GM21529 (cell line): Measurements from ENCODE around the gene QSOX2.

ENCODE experiments used
- ATAC-seq: cut with Tn5 transposase; IDR thresholded peaks from one replicate; pipeline ENCODE4 v1.9.1; 2021; ENCODE audit not compliant: unreplicated experiment

The QSOX2 gene

DNA sequence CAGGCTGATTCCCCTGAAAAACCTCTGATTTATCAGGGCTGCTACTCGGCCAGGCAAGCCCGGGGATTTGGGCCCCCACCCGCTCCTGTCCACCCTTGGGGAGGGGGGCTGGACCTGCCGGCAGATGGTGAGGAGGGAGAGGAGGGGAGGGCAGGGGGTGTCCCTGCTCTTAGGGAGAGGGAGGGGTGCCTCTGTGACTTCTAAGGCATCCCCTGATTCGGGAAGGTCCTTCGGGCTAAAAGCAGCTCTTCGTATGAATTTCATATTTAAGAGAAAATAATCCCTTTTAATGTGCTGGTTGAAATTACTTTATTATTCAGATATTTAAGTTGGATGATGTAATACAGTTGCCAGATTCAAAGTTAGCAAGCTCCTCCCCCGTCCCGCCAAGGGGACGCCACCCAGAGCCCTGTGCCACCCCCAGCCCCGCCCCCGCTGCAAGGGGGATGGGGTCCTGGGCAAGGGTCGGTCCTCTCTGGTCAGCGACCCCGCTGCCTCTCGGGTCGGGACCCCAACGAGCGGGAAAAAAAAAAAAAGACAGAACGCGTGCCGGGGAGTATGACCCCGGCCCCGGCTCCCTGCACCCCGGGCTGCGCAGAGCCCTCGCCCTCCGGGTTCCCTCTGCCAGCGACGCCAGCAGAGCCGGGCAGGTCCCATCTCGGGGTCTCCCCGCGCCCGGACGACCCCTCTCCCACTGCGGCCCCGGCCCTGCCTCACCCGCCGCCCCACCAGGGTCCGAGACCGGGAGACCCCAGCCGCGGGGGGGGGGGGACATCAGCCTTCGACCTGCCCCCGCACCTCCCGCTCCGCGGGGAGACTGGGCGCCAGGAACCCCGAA is 53.1 kb downstream of the QSOX2 start:
- ATAC-seq: no peak

- ATAC-seq: no peak
Measured at GRCh38 chr9:136191960-136192286, 53.7 kb downstream of the QSOX2 start.

DNA sequence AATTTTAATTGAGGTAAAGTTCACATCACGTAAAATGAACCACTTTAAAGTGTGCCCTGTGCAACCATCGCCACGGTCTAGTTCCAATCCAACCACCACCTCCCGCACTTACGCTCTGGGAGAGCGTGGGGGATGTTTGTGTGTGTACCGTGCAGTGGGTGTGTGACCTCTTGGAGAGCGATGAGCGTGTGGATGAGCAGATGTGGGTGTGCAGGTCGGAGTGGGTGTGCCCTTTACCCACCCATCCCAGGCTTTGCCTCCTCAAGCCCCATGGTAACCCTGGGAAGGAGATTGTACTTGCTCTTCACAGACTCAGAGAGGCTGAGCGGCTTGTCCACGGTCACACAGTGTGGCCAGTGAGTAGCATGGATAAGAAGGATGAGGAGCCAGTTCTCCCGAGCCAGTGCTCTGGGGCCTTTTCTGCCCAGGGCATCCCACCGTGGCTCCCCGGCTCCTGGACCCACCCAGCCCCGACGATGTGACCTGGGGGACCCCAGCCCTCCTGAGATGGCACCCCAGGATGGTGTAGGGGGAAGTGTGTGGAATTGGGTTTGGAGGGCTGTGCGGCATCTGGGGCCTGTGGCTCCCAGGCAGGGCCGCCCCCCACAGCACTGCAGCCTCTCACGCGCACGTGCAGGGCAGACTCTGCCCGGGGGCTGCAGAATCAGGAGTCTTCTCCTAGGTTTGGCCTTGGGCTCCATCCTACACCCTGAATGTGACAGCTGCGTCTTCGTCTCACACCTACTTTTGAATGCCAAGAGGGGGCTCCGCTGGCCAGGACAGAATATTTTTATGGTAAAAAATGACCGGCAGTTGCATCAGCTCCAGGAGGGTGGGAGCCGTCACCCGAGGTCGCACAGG is 54.3 kb downstream of the QSOX2 start:
- ATAC-seq: no peak

- ATAC-seq: no peak
Measured at GRCh38 chr9:136190656-136191055, 55.0 kb downstream of the QSOX2 start.

DNA sequence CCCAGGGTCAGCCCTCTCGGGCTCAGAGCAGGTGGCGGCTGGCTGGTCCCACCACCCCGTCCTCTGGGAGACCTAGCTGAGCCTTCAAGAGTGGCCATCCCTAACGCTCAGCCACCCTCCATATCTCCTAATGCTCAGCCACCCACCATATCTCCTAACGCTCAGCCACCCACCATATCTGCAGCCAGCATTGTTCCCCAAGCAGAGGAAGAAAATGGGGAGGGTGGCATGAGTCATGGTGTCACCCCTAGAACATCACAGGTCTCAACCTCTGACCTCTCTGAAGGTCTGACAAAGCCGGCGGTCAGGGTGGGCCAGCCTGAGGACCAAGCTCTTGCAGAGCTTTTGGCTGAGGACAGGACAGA is 55.4 kb downstream of the QSOX2 start:
- no peak for ATAC-seq

- no peak for ATAC-seq
Measured at GRCh38 chr9:136189394-136190236, 56.0 kb downstream of the QSOX2 start.

DNA sequence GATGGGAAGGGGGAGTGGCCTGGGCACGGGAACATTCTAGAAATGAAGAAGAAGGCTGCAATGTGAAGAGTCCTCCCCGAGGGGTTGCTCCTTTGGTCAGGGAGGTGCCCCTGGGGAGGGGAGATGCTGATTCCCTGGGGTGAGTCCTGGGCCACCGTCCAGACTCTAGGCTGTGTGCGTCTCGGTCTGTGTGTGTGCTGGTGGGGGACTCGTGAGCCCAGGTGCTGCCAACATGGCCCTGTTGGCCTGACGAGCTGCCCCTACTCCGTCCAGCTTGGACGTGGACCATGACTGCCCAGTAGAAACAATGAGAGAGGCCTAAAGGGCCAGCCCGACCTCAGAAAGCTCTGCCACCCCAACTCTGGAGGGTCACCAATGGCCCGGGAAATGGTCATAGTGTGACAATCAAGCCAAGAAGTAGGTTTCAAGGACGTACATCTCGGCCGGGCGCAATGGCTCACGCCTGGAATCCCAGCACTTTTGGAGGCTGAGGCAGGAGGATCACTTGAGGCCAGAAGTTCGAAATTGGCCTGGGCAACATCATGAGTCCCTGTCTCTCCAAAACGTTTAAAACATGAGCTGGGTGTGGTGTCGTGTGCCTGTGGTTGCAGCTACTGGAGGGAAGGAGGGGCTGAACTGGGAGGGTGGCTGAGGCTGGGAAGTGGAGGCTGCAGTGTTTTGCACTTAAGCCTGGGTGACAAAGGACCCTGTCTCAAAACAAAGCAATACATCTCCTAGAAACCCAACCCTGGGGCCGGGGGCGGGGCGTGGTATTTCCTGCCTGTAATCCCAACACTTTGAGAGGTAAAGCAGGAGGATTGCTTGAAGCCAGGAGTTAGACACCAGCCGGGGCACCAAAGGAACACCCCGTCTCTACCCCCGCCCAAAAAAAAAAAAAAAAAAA is 57.7 kb downstream of the QSOX2 start:
- no peak for ATAC-seq

DNA sequence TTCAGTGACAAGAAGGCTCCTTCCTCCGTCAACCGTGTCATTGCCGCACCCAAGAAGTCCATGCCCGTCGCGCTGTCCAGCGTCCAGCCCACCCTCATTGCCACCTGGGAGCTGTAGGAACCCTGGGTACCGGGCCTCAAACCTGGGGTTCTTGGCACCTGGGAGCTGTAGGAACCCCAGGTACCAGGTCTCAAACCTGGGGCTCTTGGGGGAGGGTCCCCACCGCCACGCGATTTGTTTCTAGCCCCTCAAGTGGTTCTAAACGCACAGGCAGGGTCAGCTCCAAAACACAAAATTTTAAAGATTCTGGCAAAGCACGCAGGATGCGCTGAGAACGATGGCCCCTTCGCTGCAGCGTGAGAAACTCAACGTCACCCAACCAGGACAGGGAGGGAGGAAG is 58.4 kb downstream of the QSOX2 start:
- no peak for ATAC-seq

GRCh38 chr9:136186386-136186785 is 59.2 kb downstream of the QSOX2 start:
- no peak for ATAC-seq

DNA sequence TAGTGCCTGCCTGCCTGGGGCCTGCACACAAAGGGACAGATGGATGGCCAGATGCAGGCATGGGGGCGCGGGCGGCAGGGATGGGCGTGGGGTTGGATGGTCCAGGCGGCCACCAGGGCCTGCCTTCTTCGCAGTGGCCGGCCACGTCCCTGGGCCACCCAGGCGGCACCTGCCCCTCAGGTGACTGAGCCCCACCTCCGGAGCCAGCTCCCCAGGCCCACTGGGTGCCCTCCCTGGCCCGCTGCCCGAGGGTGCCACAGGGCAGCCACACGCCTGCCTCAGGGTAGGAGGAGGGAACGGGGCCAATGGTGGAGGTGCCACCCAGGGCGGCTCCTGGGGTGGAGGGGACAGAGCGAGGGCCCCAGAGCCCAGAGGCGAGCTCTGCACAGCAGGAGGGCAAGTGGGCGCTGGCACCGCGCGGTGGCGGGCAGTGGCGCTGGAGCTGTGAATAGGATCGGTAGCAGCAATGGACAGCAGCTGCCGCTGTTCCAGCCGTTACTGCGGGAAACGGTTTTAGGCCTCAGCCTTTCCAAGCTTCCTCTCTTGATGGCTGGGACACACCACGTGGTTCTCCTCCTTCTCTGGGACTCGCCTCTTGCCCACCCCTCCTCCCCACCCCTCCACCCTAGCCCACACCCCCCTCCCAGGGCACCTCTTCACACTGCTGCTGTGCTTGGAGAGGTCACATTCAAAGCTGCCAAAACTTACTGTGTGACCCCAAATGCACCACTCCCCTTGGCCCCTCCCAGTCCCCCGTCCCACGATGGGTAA is 59.8 kb downstream of the QSOX2 start:
- no peak for ATAC-seq

- ATAC-seq: no peak
Measured at GRCh38 chr9:136185066-136185465, 60.5 kb downstream of the QSOX2 start.

- ATAC-seq: no peak
Measured at GRCh38 chr9:136182850-136183422, 62.7 kb downstream of the QSOX2 start.

DNA sequence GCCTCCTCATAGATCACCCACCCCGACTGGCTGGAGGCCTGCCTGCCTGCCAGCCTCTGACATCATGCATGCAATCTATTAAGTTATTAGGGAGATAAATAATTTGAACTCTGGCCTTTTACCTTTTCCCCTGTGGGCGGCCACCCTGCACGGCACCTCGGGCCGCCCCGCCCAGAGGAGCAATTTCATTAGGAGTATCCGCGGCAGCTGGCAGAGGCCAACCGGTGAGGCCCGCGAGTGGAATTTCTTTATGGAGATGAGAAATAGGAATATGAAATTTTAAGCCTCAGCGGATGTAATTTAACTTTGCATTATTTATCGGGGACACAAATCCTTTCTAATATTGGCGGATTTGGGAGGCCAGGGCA is 63.2 kb downstream of the QSOX2 start:
- ATAC-seq: no peak

GRCh38 chr9:136181784-136182419 is 63.7 kb downstream of the QSOX2 start:
- no peak for ATAC-seq

GRCh38 chr9:136180586-136180985 is 65.0 kb downstream of the QSOX2 start:
- ATAC-seq: no peak

GRCh38 chr9:136179761-136180160 is 65.9 kb downstream of the QSOX2 start:
- no peak for ATAC-seq

GRCh38 chr9:136179101-136179616 is 66.5 kb downstream of the QSOX2 start:
- ATAC-seq: no peak

DNA sequence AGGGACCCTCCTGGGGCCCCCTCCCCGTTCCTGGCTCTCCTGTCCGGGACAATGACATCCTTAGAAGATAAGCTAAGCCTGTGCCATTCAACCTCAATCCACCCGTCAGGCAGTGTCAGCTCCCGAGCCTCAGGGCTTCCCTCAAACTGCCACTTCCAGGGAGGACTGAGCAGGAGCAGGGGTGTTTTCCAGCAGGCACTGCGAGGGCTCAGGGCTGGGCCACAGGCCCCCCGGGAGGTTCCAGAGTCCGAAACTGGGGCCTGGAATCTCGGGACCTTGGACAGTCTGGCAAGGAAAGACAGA is 66.9 kb downstream of the QSOX2 start:
- ATAC-seq: no peak
